K562 (cell line): ENCODE measurements around the gene ABLIM2. TPM values are rescaled to one million over a fixed set of nuclear protein-coding genes. Genes with fewer than 3 reads are reported as not detected.

Experiments
- HCFC1 ChIP-seq: IDR thresholded peaks from 2 replicates; pipeline ENCODE4 v1.6.1; 2012; ENCODE audit warnings: low read depth, low read length, improper control_type of control experiment
- HDAC3 ChIP-seq: fragments of 450-650 bp; IDR thresholded peaks from 2 replicates; pipeline ENCODE4 v1.6.1; 2018; ENCODE audit warnings: borderline replicate concordance, mild to moderate bottlenecking, moderate library complexity; ENCODE audit not compliant: partially characterized antibody
- polyA plus RNA-seq, 8 experiments: library from polyadenylated mRNA; depleted of rRNA in 4 of 8; stranded (reverse) in 5 of 8; unstranded in 3 of 8; fragments of >200 nt; fragmentation: Nextera tagmentation in 2 of 8; fragmentation: Illumina TruSeq in 1 of 8; extraction: Ambion mirVana in 2 of 8; extraction: Trizol in 1 of 8; gene quantifications; 2 replicates each; pipeline versions ENCODE4 v1.2.1 to v1.2.3, GENCODE V29; 2011 to 2014; ENCODE audit warnings: inconsistent platforms in 1 of 8, missing spikeins in 1 of 8
- total RNA-seq, 7 experiments: library from RNA; depleted of rRNA in 6 of 7; stranded (reverse); fragments of >200 nt in 6 of 7; fragmentation: Illumina TruSeq in 2 of 7; extraction: Trizol in 2 of 7; gene quantifications; 2 replicates each; pipeline versions ENCODE4 v1.2.1 to v1.2.3, GENCODE V29; 2011 to 2021; ENCODE audit warnings: low replicate concordance in 1 of 7
- TF ChIP-seq, protein P1 (sequence below), 2 experiments: fragments of 200-800 bp in 1 of 2; sonication (Bioruptor generic) in 1 of 2; sonication (generic) in 1 of 2; formaldehyde crosslinking in 1 of 2; IDR thresholded peaks in 1 of 2; conservative IDR thresholded peaks in 1 of 2; 2 replicates each; pipeline versions ENCODE4 v1.5.0 to v1.6.1; 2016 to 2020; ENCODE audit warnings: missing compliant biosample characterization in 1 of 2, missing genetic modification characterization in 1 of 2, missing genetic modification reagents in 1 of 2
- TF ChIP-seq, protein P2 (sequence below): fragments of 450-650 bp; IDR thresholded peaks from 2 replicates; pipeline ENCODE4 v1.6.1; 2017; ENCODE audit warnings: antibody characterized with exemption, mild to moderate bottlenecking

Gene ABLIM2
- total and polyA plus RNA-seq, 9 of the 15 experiments (the other 6 are each of a cell fraction or from before 2014, with no cell fraction given), result not detected

DNA sequence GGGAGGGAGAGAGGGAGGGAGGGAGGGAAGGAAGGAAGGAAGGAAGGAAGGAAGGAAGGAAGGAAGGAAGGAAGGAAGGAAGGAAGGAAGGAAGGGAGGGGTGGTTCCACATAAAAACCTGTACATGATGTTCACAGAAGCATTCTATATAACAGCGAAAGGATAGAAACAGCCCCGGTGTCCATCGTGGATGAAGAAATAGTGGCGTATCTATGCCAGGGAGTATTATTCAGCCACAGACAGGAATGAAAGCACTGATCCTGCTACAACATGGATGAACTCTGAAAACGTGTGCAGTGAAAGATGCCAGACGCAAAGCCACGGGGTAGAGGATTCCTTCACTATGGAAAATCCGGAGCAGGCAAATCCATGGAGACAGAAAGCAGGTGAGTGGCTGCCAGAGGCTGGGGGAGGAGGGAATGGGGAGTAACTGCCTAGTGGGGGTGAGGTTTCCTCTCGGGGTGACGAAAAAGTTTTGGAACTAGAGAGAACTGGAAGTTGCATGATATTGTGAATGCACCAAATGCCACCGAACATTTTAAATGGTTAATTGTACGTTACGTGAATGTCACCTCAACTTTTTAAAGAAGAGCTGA, 92.2 kb downstream of the ABLIM2 start (continued):
- TF ChIP-seq, protein P1, sequence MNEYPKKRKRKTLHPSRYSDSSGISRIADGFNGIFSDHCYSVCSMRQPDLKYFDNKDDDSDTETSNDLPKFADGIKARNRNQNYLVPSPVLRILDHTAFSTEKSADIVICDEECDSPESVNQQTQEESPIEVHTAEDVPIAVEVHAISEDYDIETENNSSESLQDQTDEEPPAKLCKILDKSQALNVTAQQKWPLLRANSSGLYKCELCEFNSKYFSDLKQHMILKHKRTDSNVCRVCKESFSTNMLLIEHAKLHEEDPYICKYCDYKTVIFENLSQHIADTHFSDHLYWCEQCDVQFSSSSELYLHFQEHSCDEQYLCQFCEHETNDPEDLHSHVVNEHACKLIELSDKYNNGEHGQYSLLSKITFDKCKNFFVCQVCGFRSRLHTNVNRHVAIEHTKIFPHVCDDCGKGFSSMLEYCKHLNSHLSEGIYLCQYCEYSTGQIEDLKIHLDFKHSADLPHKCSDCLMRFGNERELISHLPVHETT (CRISPR knock-in tag; conservative IDR thresholded peaks at IDR 0.05 in 1 of 2, IDR thresholded peaks at IDR 0.05 in 1 of 2), result no peak
- TF ChIP-seq HDAC3 (no peak), HCFC1 (no peak)
- TF ChIP-seq, protein P2, sequence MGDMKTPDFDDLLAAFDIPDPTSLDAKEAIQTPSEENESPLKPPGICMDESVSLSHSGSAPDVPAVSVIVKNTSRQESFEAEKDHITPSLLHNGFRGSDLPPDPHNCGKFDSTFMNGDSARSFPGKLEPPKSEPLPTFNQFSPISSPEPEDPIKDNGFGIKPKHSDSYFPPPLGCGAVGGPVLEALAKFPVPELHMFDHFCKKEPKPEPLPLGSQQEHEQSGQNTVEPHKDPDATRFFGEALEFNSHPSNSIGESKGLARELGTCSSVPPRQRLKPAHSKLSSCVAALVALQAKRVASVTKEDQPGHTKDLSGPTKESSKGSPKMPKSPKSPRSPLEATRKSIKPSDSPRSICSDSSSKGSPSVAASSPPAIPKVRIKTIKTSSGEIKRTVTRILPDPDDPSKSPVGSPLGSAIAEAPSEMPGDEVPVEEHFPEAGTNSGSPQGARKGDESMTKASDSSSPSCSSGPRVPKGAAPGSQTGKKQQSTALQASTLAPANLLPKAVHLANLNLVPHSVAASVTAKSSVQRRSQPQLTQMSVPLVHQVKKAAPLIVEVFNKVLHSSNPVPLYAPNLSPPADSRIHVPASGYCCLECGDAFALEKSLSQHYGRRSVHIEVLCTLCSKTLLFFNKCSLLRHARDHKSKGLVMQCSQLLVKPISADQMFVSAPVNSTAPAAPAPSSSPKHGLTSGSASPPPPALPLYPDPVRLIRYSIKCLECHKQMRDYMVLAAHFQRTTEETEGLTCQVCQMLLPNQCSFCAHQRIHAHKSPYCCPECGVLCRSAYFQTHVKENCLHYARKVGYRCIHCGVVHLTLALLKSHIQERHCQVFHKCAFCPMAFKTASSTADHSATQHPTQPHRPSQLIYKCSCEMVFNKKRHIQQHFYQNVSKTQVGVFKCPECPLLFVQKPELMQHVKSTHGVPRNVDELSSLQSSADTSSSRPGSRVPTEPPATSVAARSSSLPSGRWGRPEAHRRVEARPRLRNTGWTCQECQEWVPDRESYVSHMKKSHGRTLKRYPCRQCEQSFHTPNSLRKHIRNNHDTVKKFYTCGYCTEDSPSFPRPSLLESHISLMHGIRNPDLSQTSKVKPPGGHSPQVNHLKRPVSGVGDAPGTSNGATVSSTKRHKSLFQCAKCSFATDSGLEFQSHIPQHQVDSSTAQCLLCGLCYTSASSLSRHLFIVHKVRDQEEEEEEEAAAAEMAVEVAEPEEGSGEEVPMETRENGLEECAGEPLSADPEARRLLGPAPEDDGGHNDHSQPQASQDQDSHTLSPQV, result no peak
